Colon (tissue), 2 donors: ENCODE measurements around the gene NOXA1.

Experiments
- FAIRE-seq: peaks from 2 replicates; lab custom pipeline; 2012; peaks lifted over from hg19 to GRCh38; lab: Jason Lieb, UNC
- donor health status: control.
- donor health status: control.

NOXA1 gene

DNA sequence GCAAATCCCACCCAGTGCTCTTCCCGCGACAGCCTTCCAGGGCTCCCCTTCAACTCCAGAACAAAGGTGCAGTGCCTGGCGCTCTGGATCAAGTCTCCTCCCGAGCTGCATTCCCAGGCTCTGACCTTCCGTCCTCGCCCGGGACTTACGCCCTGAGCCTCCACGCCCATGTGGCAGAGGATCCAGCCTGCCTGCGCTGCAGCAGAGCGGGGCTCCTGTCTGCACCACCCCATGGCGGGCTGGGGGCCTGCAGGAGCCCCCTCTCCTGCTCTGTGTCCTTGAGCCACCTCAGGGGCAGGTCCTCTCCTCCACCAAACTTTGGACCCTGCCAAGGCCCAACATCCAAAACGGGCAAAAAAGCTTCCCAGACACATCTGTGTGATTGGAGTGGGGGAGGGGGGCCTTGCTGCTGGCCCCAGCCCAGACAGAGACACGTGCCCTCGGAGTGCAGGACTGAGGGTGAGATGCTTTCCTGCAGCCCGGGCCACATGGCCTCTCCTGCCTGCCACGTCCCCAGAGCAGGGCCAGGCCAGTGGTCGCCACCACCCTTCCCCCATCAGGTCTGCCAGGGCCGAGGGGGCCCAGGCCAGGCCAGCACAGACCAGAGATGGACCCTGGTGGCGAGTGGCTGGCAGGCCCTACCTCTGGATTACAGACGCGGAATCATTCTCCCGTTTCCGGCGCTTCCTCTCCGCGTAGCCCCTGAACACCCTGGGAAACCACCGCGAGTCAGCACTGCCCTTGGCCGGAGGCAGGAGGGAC lies 31.6 kb downstream of the NOXA1 start:
- no peak for FAIRE-seq

DNA sequence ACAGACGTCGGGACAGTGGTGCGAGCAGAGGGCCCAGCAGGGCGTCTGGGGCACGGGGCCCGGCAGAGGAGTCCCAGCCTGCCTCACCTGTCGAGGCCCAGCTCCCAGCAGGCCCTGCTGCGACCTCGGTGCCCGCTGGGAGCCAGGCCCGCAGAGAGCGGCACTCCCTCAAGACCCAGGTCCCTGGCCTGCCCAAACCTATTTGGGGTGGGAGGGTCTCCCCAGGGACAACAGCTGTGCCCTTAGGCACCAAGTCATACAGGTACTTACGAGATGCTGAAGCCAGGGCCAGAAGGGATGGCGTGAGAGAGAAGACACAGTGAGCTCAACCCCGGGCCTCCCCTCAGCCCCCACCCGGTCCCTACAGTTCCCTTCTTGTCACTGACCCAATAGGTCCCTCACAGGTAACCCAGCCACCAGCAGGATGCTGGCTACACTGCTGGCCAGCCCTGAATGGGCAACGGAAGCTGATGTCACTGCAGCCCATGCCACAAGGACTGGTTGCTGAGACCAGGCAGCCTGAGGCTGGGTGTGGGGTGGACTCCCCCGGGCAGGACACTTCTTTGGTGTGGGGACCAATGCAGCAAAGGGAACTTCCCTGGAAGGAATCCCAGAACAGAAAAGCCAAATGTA lies 32.3 kb downstream of the NOXA1 start:
- no peak for FAIRE-seq

DNA sequence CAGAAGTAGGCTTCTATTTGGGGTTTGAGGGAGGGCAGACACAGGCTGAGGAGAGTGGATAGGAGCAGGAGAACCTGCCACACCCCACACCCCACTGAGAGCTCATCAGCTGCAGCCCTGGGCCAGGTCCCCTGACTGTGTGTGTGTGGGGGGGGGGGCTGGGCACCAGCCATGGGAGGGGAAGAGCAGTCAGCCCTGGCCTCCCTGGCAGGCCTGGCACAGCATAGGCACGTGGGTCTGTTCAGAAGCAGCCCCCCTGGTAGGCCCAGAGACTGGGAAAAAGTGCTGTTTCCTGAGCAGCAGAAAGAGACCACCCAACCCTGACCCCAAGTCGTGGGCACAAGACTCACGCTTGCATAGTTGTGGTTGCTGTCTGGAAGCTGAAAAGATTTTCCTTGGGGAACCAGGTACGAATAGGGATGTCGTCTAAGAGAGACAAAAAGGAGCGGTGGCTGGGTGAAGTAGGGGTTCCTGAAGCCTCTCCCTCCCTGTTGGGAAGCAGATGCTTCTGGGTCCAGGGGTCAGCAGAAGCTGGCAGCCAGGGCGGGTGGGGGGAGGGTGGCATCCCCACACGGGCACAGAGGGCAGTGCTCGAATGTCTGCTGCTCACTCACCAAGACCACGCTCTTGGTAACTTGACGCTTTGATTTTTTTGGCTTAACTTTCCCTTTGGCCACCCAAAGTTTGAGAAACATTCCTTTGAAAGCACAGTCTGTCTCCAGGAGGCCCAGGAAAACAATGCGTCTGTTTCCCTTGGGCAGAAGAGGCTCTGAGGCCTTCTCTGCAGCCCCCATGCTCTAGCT lies 33.1 kb downstream of the NOXA1 start:
- no peak for FAIRE-seq

DNA sequence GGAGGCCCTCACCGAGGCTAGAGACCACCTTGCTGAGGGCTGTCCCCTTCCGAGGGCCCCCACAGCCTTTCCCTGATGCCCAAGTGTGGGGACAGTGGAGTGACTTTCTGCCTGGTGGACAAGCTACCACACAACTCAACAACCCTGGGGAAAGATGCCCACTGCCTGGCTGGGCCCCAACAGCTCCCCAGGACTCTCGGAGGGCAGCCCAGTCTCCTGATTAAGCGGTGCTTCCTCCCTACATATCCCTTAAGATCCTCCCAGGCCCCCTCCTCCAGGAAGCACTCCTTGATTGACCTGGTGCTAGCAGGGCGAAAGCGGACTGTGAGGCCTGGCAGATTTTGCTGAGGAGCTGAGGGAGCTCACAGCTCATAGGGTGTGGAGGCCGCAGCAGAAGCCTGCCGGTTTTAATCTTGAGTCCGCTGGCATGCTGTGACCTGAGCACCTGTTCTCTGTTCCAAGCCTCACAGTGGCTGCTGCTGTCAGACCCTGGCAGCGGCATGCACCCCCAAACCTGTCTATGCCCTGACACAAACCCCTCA lies 33.7 kb downstream of the NOXA1 start:
- no peak for FAIRE-seq

DNA sequence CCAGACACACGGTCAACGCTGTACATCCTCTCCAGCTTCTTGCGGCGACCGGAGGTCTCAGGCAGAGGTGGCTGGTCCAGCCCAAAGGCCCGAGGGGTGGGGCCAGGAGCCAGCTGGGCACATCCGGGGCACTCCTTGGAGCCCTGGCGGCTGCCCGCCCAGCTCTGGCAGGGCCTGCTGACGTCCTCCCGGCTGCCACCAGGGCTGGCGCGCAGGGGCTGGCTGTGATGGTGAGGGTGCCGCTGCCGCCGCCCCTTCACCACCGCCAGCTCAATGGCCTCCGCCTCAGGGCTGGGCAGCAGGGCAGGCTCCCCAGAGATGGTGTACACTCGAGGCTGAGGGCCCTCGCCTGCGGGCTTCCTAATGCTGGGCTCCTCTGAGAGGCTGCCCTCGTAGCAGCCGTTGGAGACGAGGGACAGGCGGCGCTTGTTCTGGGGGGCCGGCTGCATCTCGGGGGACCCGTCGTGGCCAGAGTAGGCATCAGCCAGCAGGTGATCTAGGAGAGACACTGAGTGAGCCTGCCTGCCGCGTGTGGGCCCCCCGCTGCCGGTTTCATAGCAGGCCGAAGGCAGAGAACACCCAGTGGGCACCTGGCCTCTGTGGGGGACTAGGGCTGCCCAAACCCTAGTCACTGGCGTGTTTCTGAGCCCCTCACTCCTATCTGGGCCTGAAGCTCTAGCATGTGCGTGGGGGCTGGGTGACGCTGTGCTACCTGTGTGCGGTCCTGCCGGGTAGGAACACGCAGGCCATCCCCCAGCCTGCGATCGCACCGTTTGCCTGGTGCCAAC lies 34.4 kb downstream of the NOXA1 start:
- no peak for FAIRE-seq

DNA sequence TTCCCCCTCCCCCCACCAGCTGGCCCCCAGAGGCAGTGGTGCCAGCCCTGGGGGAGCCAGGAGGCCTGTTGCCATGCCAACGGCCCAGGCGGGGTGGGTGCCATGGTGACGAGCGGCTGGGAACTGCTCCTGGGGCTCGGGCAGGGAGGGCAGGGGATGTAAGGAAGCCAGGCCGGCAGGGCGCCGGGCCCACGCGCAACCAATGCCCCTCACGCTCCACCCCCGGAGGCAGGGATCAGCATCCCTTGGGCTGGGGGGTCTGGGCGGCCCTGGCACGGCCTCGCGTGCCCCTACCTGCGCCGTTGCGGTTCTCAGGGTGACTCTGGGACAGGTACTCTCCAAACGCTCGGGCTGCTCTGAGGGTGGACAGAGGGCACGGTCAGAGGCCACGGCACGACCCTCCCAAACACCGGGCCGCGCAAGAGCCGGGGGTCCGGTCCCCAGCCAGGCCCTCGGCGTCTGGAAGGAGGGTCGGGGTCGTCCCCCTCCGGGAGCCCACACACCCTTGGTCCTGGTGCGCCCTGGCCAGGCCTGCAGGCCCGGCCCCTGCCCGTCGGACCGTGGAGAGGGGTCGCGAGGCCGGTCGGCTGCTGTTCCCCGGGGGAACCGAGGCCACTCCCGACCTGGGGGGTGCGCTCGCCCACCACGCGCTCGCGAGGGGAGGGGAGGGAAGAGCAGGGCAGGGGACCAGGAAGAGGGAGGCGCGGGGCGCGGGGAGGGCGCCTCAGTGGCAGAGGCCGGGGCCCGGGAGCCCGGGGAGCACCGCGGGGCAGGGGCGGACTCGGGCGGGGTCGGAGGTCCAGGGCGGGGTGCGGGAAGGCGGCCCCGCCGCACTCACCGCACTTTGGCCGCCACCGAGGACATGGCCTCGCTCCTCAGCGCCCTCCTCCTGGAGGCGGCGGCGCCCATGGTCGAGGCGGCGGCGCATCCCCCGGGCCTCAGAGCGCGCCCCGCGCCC lies 35.3 kb downstream of the NOXA1 start:
- no peak for FAIRE-seq

DNA sequence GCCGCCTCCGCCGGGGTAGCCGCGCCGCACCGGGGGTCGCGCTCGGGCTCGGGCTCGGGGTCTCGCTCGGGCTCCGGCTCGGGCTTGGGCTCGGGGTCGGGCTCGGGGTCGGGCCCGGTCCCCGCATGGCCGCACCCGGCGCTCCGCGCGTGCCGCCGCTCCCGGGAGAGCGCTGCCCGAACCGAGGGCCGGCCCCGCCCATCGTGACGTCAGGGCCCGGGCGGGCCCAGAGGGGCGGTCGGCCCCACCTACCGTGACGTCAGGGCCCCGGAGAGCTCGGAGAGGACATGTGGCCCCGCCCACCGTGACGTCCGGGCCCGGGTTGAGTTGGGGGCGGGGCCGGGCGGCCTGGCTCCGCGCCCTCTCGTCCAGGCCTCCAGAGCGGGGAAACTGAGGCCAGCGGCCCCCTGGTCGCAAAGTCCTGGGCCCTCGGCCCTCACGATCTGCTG lies 36.0 kb downstream of the NOXA1 start, which contains the start of gene NSMF:
Gene NSMF (minus strand): TSS at position 183 of the 449 bp plus-strand sequence. CDS start 232 bp downstream, outside the sequence.
- no peak for FAIRE-seq

DNA sequence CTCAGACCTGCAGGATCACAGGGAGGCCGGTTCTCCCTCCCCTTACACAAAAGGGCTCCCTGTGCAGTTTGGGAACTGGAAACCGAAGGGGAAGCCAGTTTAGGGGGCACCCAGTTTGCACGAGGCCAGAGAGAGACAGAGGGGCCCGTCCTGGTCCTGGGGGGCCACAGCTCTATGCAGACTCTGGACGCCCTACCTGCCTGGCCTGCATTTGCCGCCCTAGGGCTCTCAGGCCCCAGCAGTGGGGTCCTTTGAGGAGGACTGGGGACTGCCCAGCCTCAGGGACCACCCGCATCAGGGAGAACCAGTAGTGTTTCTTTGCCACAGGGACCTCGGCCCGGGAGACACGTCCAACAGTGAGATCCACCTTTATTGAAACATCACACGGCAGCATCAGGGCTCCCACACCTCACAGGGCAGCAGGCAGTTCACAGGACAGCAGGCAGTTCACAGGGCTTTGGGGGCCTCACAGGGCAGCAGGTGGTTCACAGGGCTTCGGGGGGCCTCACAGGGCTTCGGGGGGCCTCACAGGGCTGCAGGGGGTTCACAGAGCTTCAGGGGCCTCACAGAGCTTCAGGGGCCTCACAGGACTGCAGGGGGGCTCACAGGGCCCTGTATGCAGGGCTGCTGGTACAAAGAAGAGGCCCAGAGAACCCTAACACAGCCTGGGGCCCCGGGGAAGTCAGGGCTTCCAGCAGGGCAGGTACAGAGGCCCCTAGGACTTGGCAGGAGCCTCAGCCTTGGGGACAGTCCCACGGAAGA lies 36.6 kb downstream of the NOXA1 start:
- FAIRE-seq, result no peak

DNA sequence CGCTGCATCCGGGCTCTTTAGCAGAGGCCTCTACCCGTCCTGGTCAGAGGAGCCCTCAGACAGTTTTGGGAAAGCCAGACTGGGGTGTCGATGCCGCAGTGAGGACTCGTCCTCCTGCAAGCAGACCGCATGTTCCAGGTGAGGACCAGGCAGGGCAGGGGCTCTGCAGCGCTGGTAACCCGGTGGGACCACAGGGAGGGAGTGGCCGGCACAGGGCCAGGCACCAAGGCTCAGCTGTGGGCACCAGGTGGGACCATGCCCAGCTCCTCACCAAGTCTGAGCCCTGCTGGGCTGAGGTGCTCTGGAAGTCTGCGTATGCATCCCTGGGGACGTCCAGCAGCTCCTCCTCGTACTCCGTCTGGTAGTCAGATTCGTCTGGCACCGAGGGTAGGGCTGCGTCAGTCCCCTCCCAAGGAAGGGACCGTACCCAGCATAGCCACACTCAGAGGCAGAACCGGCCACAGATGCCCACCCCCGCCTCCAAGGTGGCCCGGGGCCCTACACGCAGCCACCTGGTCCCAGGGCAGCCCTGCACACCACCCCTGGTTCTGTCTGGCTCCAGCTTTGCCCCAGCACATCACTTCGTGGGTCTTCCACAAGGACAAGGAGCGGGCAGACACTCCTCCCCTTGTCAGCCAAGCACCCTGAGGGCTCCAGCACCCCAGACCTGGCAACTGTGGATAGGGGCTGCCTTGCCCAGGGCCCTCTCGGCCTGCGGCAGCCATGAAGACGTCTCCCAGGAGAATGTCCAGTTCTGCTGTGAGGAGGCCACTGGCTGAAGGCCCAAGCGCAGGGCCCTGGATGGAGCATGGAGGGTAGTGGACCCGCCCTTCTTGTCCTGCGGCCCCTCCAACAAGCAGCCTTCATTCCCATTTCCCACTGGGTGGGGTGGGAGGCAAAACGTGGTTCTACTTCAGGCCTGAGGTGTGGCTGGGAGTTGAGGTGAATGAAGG lies 37.4 kb downstream of the NOXA1 start:
- FAIRE-seq, result no peak

DNA sequence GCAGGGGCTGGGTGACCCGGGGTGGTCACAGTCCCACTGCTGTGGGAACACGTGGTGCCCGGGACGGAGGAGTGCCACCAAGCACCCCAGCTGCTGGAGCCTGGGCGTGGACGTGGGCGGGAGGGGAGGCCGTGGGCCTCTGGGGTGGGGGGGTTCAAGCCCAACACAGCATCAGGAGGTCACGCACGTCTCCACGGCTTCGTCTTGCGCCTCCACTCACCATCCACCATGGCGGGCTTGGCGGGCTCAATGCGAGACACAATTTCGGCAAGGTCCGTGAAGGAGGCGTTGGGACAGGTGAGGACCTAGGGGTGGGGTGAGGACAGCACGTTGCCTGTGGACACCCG lies 38.1 kb downstream of the NOXA1 start:
- FAIRE-seq, result no peak

DNA sequence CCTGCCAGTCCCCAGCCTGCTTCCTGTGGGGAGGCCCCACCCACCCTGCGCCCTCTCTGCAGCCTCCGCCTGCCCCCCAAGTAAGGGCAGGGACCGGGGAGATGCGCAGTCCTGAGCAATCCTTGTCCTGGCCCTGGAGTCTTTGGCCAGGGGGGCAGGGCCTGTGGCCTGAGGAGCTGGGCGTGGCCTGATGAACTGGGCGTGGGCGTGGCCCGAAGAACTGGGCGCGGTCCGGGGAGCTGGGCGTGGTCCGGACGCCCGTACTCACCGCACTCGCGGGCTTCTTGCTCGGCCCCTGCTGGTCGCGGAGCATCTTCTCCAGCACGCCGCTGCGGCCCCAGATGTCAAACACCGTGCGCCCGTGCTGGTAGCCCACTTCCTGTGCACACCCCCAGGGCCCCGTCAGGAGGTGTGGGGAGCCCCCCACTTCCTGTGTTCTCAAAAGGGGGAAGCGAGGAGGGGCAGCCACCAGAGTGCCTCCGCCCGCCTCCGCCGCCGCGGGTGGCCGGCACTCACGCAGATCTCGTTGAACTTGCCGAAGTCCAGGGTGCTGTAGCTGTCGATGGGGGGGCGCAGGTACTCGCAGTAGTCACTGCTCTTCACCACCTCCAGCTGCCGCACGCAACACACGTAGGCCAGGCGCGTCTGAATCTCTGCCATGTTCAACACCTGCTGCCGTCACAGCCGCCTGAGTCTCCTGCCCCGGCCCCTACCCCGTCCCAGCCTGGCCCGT lies 38.6 kb downstream of the NOXA1 start:
- FAIRE-seq, result no peak

DNA sequence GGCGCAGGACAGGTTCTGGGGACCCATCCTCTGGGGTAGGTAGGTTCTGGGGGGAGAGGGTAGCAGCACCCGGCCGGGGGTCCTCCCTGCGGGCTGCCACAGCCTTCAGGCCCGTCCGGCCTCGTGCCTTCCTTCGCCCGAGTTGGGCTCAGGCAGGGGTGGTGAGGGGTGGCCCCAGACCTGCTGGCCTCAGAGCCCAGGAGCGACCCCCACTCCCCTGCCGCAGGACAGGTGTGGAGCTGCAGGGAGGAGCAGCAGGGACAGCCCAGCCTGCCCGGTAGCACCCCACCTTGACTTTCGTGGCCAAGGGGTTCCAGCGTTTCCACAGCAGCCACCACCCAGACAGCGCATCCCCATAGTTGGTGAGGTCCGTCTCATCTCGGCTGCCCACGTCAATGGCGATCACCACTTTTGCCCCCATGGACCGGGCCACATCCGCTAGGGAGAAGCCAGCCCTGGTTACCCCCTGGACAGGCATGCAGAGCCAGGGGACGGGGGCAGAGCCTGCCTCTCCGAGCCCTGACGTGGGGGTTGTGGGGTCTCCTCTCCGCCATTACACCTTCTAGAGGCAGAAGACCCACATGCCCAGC lies 39.3 kb downstream of the NOXA1 start:
- no peak for FAIRE-seq

DNA sequence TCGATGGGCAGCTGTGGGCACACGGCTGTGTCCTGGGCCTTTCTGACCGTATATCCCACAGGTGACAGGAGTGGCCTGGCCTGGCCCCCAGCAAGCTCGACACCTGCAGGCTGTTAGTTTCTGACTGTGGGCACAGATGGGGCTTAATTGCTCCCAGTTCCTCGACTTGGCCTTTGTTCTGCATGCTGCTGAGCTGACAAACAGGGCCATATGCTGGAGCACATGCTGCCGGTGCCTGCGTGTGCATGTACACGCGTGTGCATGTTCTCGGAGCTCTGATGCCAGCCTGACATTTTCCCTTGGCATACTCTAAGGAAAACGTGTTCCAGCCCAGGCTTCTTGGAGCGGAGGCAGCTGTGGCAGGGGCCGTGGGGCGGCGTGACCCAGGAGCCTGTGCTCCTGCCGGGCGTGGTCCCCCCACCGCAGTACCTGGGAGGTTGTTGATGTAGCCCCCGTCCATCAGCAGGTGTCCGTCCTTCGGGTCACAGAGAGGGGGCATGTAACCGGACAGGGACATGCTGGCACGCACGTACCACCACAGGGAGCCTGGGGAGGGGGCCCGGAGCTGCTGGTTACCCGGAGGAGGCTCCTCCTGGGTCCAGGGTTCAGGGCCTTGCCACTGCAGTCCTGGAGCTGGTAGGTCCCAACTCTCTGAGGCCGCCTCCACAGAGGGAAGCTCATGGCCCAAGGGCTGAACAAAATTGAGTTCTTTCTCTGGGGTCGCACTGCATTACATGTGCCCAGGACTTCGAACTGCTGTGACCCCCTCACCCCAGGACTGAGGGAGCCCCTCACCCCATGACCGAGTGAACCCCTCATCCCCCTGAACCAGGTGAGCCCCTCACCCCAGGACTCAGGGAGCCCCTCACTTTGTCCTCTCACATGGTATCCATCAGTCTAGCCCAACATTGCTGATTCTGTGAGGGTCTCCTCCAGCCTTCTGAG lies 40.1 kb downstream of the NOXA1 start:
- FAIRE-seq, result no peak

DNA sequence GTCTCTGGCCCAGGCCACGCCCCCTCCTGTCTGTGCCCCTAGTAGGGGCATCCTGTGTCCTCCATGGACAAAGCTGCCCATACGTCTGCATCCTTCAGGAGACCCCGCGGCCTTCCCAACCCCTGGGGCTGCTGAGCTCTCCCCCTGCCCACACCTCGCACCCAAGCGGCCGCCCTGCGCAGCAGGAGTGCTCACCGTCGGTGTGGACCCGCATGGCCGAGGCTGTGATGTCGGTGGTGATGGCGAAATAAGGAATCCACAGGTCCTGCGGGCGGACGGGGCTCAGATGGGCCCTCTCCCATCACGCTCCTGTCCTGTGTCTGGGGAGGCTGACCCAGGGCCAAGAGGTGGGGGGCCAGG lies 40.7 kb downstream of the NOXA1 start:
- no peak for FAIRE-seq

DNA sequence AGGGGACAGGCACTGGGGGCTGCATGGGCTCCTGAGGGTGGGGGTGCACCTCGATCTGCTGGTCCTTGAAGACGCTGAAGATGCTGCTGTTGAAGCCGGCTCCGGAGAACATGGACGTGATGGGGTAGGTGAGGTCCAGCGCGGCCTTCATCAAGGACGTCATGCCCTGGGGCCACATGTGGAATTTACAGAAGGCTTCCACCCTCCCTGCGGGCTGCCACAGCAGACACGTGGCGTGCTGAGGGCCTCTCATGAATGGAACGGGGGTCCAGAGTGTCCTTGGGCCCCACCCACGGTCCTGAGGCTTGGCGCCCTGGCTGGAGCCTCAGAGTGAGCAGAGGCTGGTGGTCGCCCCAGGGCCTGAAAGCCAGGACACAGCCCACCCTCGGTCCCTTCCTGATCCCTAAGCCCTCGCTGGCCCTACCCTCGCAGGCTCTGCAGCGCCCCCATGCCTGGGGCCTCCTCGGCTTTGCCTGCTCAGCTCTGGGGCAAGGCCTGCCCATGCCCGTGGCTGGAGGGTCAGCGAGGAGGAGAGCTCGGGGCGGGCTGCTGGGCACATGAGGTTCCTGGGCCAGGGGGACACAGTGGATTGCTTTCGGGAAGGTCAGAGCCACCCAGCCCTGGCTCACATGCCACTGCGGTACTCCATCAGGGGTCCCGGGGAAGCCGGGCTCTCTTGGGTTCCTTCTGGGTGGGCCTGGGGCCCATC lies 41.3 kb downstream of the NOXA1 start:
- FAIRE-seq, result no peak
